Vagina (tissue), 2 donors: Measurements from ENCODE around the gene NAV2. TPM values are rescaled to one million over a fixed set of nuclear protein-coding genes. Genes with fewer than 3 reads are reported as not detected.

ENCODE experiments used
- DNase-seq, 2 donors: peaks; one replicate each; pipeline ENCODE4 v3.0.0-alpha.2; 2017; ENCODE audit errors: extremely low spot score in 2 of 2
- H3K27ac ChIP-seq: fragments of 200-600 bp; sonication (generic); one replicate; pipeline ENCODE4 v1.5.1; 2019
- H3K27me3 ChIP-seq: fragments of 200-600 bp; sonication (generic); one replicate; pipeline ENCODE4 v1.5.1; 2019
- H3K36me3 ChIP-seq, 2 donors: fragments of 200-600 bp; sonication (generic); one replicate each; pipeline ENCODE4 v1.5.1; 2017 to 2019
- H3K4me1 ChIP-seq: fragments of 200-600 bp; sonication (generic); one replicate; pipeline ENCODE4 v1.5.1; 2019
- H3K4me3 ChIP-seq, 2 donors: fragments of 200-600 bp; sonication (generic); 1 replicate in 1 of 2; 2 replicates in 1 of 2; pipeline ENCODE4 v1.5.1; 2016 to 2019
- H3K9me3 ChIP-seq: fragments of 200-600 bp; sonication (generic); one replicate; pipeline ENCODE4 v1.5.1; 2019
- POLR2A ChIP-seq, 2 donors: fragments of 450-650 bp; IDR thresholded peaks; one replicate each; pipeline ENCODE4 v1.6.1; 2017; ENCODE audit warnings: antibody characterized with exemption in 2 of 2, mild to moderate bottlenecking in 2 of 2, moderate library complexity in 2 of 2
- POLR2AphosphoS5 ChIP-seq, 2 donors: sonication (generic); formaldehyde crosslinking; IDR thresholded peaks; one replicate each; pipeline ENCODE4 v1.9.0; 2017; ENCODE audit warnings: antibody characterized with exemption in 2 of 2, mild to moderate bottlenecking in 2 of 2, low read depth in 1 of 2; ENCODE audit not compliant: insufficient read depth in 1 of 2
- intact Hi-C: fragments of 100-400 bp; cut with DNase I; formaldehyde crosslinking; loops from one replicate; pipeline ENCODE4 v1.15.1; 2023
- total RNA-seq: library from RNA; depleted of rRNA; stranded (reverse); fragments of >200 nt; gene quantifications from one replicate; pipeline ENCODE4 v1.2.3, GENCODE V29; 2016
- TF ChIP-seq, protein P1 (sequence below), 3 experiments: fragments of 450-650 bp in 2 of 3; fragments of 200-600 bp in 1 of 3; sonication (generic) in 1 of 3; IDR thresholded peaks; one replicate each; pipeline ENCODE4 v1.5.1; 2017 to 2019; ENCODE audit warnings: antibody characterized with exemption in 3 of 3, mild to moderate bottlenecking in 2 of 3, moderate library complexity in 2 of 3

The NAV2 gene
- total RNA-seq, 1 donor from 2014 or later = 25.3 TPM

DNA sequence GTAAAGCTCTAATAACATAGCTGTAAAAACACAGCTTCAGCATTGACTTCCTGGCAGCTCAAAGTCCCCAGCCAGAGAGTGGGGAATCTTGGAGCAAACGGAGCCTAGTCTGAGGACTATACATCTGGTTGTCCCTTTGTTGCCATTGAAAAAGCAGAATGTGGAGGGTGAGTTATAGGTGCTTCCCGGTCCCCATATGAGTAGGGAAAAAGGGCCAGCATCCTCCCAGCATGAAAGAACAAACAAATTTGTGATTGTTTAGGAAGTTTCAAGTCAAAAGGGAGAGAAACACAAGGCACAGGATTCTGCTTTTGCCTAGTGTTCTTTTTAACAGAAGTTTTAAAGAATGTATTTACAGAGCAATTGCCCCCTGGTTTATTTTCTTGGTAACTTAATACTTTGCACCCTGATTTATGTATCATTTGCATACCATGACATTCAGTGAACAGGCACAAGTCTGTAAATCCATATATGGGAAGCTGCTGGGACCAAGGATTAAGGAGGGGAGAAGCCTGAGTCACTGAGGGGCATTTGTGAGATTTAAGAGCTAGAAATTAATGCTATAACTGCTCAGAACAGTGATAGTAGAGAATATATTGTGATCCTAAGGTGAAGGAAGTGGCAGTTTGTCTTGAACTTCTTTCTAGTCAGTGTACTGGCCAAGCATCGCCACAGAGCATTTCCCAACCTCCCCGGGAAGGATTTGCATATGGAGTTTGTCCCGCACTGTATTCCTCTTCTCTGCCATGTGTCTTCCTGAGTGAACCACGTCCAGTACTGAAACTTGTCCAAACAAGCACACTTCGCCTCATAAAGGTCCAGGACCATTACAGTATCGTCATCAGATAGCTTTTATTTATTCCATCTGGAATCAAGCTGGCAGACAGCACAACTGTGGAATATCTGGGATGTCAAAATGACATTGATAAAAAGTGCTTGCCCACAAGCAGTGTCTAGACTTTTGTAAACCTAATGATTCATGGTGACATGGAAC lies 344.6 kb downstream of the NAV2 start:
- no peaks in the 10 kb centered on the region for H3K36me3 ChIP-seq
- DNase-seq = no peak
- TF ChIP-seq, protein P1, sequence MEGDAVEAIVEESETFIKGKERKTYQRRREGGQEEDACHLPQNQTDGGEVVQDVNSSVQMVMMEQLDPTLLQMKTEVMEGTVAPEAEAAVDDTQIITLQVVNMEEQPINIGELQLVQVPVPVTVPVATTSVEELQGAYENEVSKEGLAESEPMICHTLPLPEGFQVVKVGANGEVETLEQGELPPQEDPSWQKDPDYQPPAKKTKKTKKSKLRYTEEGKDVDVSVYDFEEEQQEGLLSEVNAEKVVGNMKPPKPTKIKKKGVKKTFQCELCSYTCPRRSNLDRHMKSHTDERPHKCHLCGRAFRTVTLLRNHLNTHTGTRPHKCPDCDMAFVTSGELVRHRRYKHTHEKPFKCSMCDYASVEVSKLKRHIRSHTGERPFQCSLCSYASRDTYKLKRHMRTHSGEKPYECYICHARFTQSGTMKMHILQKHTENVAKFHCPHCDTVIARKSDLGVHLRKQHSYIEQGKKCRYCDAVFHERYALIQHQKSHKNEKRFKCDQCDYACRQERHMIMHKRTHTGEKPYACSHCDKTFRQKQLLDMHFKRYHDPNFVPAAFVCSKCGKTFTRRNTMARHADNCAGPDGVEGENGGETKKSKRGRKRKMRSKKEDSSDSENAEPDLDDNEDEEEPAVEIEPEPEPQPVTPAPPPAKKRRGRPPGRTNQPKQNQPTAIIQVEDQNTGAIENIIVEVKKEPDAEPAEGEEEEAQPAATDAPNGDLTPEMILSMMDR (IDR thresholded peaks at IDR 0.05) = no peak
- TF ChIP-seq POLR2AphosphoS5 (IDR thresholded peaks at IDR 0.05; ENCODE audit: insufficient read depth in 1 of 2, low read depth in 1 of 2) (no peak), POLR2A (IDR thresholded peaks at IDR 0.05) (no peak)
- H3K4me1 ChIP-seq = peaks cover 22% of the 10 kb centered on the region
- no peak overlapping the region for H3K27ac ChIP-seq
- no peak overlapping the region for H3K4me3 ChIP-seq
- H3K27me3 ChIP-seq = no peaks in the 10 kb centered on the region
- intact Hi-C loops = no loop called here
- H3K9me3 ChIP-seq = no peaks in the 10 kb centered on the region

DNA sequence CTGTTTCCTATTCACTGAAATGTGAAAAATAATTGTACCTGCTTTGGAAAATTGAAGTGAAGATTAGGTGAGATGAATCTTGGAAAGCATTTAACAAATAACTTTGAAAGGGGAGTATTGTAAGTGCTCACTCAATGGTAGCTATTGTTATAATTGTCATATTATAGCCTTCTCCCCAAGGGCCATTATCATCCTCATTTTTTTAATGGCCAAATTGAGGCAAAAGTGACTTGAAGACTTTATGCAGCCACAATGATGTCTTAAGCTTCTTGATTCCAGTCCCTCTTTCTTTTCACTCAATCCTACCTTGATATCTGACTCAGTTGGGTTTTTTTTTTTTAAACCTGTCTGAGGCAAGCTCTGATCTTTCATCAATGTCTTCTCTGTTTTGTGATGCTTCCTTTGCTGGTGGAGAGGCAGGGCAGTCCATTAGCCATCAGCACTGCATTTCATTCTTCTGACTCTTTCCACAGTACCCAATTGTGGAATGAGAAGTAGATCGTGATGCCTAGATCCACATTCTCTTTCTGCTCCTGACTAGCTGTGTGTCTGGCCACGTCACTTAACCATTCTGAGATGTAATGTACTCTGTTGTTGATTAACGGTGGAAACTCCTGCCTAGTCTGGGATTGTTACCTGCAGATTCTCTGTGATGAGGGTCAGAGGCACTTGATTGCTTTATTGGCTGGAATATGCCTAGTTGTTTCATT lies 346.3 kb downstream of the NAV2 start:
- no peaks in the 10 kb centered on the region for H3K9me3 ChIP-seq
- H3K4me1 ChIP-seq = peaks cover 22% of the 10 kb centered on the region
- H3K4me3 ChIP-seq = no peak overlapping the region
- no peak for DNase-seq
- TF ChIP-seq POLR2A (IDR thresholded peaks at IDR 0.05) = no peak
- TF ChIP-seq POLR2AphosphoS5 (IDR thresholded peaks at IDR 0.05; ENCODE audit: insufficient read depth in 1 of 2, low read depth in 1 of 2) = no peak
- TF ChIP-seq, protein P1 (IDR thresholded peaks at IDR 0.05) = no peak
- no peaks in the 10 kb centered on the region for H3K36me3 ChIP-seq
- H3K27me3 ChIP-seq = no peaks in the 10 kb centered on the region
- H3K27ac ChIP-seq = no peak overlapping the region
- intact Hi-C loops = no loop called here

- DNase-seq = no peak
- Histone ChIP-seq H3K9me3 (no peaks in the 10 kb centered on the region), H3K27ac (no peak overlapping the region), H3K4me3 (no peak overlapping the region), H3K36me3 (no peaks in the 10 kb centered on the region), H3K4me1 (peaks cover 22% of the 10 kb centered on the region), H3K27me3 (no peaks in the 10 kb centered on the region)
- TF ChIP-seq POLR2AphosphoS5 (IDR thresholded peaks at IDR 0.05; ENCODE audit: insufficient read depth in 1 of 2, low read depth in 1 of 2) (no peak), POLR2A (IDR thresholded peaks at IDR 0.05) (no peak)
- TF ChIP-seq, protein P1 (IDR thresholded peaks at IDR 0.05) = no peak
- intact Hi-C loops = no loop called here
These were observed 347.0 kb downstream of the NAV2 start for GRCh38 chr11:20059587-20060021.

DNA sequence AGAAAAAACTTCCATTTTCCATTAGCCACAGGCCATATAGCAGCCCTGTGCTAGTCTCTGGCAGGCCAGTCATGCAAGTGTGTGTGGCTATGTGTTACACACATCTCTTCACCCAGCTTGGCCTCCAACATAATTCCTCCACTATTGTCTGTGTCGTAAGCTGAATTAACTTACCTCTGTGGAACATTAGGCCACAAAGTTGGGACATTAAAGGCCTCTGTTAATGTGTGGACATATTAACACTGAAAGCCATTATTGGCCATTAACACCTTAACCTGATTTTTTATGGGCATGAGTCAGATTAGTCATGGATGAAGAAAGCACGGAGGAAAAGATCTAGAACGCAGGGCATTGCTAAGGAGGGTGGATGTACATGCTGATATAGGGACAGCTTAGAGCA lies 347.5 kb downstream of the NAV2 start:
- no peak overlapping the region for H3K4me3 ChIP-seq
- H3K4me1 ChIP-seq = peaks cover 22% of the 10 kb centered on the region
- H3K27me3 ChIP-seq = no peaks in the 10 kb centered on the region
- no peaks in the 10 kb centered on the region for H3K9me3 ChIP-seq
- no peak for DNase-seq
- intact Hi-C loops = no loop called here
- H3K36me3 ChIP-seq = no peaks in the 10 kb centered on the region
- TF ChIP-seq POLR2A (IDR thresholded peaks at IDR 0.05) (no peak), POLR2AphosphoS5 (IDR thresholded peaks at IDR 0.05; ENCODE audit: insufficient read depth in 1 of 2, low read depth in 1 of 2) (no peak)
- TF ChIP-seq, protein P1 (IDR thresholded peaks at IDR 0.05) = no peak
- H3K27ac ChIP-seq = no peak overlapping the region
